ENCODE data around the gene ENTPD8.

DNA sequence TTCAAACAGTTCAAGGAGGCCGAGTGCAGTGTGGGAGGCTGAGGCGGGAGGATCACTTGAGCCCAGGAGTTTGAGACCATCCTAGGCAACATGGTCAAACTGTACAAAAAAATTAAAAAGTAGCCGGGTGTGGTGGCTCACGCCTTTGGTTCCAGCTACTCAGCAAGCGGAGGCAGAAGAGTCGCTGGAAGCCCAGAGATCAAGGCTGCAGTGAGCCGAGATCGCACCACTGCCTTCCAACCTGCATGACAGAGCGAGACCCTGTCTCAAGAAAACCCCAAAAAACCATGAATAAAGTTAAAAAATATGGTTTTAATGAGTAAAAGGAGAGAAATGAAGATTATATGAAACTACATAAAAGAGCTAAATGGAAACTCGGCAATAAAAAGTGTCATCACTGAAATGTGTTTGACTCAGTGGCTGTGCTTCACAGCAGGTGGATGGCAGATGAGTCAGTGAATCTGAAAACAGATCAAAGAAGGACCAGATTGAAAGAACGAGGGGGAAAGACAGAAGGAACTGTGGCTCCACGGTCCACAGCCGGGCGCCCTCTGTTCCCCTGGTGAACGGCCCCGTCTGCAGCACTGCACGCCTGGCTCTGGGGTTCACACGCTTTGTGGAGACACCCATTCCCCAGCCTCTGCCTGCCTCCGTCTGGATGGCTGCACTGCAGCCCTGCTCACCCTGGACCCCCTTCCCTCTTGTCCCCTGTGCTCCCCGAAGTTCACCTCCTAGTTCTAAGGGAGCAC is 43.3 kb downstream of the ENTPD8 start:
- TF ChIP-seq, protein P1, sequence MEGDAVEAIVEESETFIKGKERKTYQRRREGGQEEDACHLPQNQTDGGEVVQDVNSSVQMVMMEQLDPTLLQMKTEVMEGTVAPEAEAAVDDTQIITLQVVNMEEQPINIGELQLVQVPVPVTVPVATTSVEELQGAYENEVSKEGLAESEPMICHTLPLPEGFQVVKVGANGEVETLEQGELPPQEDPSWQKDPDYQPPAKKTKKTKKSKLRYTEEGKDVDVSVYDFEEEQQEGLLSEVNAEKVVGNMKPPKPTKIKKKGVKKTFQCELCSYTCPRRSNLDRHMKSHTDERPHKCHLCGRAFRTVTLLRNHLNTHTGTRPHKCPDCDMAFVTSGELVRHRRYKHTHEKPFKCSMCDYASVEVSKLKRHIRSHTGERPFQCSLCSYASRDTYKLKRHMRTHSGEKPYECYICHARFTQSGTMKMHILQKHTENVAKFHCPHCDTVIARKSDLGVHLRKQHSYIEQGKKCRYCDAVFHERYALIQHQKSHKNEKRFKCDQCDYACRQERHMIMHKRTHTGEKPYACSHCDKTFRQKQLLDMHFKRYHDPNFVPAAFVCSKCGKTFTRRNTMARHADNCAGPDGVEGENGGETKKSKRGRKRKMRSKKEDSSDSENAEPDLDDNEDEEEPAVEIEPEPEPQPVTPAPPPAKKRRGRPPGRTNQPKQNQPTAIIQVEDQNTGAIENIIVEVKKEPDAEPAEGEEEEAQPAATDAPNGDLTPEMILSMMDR (IDR thresholded peaks at IDR 0.05), result no peak
- no peak for TF ChIP-seq EZH2 (IDR thresholded peaks at IDR 0.05; ENCODE audit: borderline replicate concordance, insufficient read depth, low read depth, low read length, poor library complexity, severe bottlenecking)

Data from B cell (primary cell).